Right atrium auricular region (tissue), 2 donors: ENCODE measurements around the gene OR51E2. TPM values are rescaled to one million over a fixed set of nuclear protein-coding genes. Genes with fewer than 3 reads are reported as not detected.

Experiments used
- DNase-seq: peaks from one replicate; pipeline ENCODE4 v3.0.0-alpha.2; 2019; ENCODE audit warnings: low spot score
- H3K27ac ChIP-seq, 2 donors: fragments of 200-600 bp; sonication (generic); 1 replicate in 1 of 2; 2 replicates in 1 of 2; pipeline ENCODE4 v1.5.1; 2016 to 2019
- H3K27me3 ChIP-seq, 2 donors: fragments of 200-600 bp; sonication (generic); one replicate each; pipeline versions ENCODE4 v1.5.1 to v1.6.0; 2017 to 2019
- H3K36me3 ChIP-seq: fragments of 200-600 bp; sonication (generic); one replicate; pipeline ENCODE4 v1.5.1; 2016
- H3K4me1 ChIP-seq, 2 donors: fragments of 200-600 bp; sonication (generic); one replicate each; pipeline versions ENCODE4 v1.5.1 to v1.6.0; 2017 to 2019
- H3K4me3 ChIP-seq, 2 donors: fragments of 200-600 bp; sonication (generic); 1 replicate in 1 of 2; 2 replicates in 1 of 2; pipeline ENCODE4 v1.5.1; 2017 to 2019; ENCODE audit warnings: mild to moderate bottlenecking in 1 of 2, moderate library complexity in 1 of 2
- H3K9me3 ChIP-seq, 2 donors: fragments of 200-600 bp; sonication (generic); one replicate each; pipeline ENCODE4 v1.5.1; 2019
- total RNA-seq, 2 donors: library from RNA; depleted of rRNA; stranded (reverse); fragments of >200 nt; gene quantifications; one replicate each; pipeline ENCODE4 v1.1.0, GENCODE V29; 2016
- TF ChIP-seq, protein P1 (sequence below), 2 donors: fragments of 200-600 bp; sonication (generic); IDR thresholded peaks; one replicate each; pipeline ENCODE4 v1.5.1; 2019; ENCODE audit warnings: antibody characterized with exemption in 2 of 2

Gene OR51E2
- total RNA-seq, 2 donors from 2014 or later = 0.15 TPM; not detected in 1

DNA sequence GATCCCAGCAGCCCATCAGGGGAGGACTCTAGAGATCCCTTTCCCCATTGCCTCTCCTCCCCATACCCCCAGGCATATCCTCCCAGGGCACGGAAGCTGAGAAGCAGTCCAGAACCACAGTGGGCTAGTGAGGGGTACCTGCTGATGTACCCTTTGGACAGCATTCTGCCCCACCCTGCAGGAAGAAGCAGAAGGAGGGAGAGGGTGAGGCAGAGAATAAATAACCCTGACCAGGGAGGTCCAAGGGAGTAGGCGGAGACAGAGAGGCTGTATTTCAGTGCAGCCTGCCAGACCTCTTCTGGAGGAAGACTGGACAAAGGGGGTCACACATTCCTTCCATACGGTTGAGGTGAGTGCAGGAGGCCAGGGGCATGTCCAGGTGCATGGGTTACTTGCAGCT is 54.0 kb downstream of the OR51E2 start, which contains the start of gene OR51E1:
Gene OR51E1, plus strand, starts transcription at position 301 of the 400 bp plus-strand sequence. CDS start 8,545 bp downstream, outside the sequence.
- TF ChIP-seq, protein P1, sequence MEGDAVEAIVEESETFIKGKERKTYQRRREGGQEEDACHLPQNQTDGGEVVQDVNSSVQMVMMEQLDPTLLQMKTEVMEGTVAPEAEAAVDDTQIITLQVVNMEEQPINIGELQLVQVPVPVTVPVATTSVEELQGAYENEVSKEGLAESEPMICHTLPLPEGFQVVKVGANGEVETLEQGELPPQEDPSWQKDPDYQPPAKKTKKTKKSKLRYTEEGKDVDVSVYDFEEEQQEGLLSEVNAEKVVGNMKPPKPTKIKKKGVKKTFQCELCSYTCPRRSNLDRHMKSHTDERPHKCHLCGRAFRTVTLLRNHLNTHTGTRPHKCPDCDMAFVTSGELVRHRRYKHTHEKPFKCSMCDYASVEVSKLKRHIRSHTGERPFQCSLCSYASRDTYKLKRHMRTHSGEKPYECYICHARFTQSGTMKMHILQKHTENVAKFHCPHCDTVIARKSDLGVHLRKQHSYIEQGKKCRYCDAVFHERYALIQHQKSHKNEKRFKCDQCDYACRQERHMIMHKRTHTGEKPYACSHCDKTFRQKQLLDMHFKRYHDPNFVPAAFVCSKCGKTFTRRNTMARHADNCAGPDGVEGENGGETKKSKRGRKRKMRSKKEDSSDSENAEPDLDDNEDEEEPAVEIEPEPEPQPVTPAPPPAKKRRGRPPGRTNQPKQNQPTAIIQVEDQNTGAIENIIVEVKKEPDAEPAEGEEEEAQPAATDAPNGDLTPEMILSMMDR (IDR thresholded peaks at IDR 0.05) = no peak
- H3K27ac ChIP-seq = peak within 1 kb of the TSS; percentile 40 to 42

DNA sequence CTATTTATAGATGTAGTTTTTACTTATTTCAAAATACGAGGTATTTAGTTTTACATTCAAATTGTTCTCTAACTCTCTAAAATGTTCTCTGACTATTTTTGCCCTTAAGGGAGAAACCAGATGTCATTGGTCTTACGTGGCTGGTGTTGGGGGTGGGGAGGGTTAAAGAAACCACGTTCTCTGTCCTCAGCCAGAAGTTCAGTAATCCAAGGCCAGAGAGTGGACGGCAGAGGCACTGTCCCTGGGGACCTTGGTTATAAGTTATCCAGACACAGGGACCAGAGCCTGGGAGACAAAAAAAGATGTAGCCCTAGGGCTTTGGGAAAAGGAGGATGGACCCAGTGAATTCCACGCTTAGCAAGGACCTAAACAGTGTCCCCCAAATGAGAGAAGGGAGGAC is 54.6 kb downstream of the OR51E2 start:
- Histone ChIP-seq H3K4me1 (peaks cover 0 to 49% of the 10 kb centered on the region in 2 donors), H3K9me3 (no peaks in the 10 kb centered on the region), H3K27me3 (no peaks in the 10 kb centered on the region), H3K27ac (peak overlapping the region; percentile 40 to 42), H3K36me3 (no peaks in the 10 kb centered on the region), H3K4me3 (no peak overlapping the region)
- TF ChIP-seq, protein P1 (IDR thresholded peaks at IDR 0.05) = no peak
- DNase-seq = no peak

More for the DNA sequence above, 54.0 kb downstream of the OR51E2 start, which contains the start of gene OR51E1:
- Histone ChIP-seq H3K4me1 (peaks cover 0 to 51% of the 10 kb centered on the region in 2 donors), H3K36me3 (no peaks in the 10 kb centered on the region), H3K27me3 (no peaks in the 10 kb centered on the region), H3K9me3 (no peaks in the 10 kb centered on the region), H3K4me3 (peak within 1 kb of the TSS in 1 of 2 donors; percentile 28)
- DNase-seq = no peak

DNA sequence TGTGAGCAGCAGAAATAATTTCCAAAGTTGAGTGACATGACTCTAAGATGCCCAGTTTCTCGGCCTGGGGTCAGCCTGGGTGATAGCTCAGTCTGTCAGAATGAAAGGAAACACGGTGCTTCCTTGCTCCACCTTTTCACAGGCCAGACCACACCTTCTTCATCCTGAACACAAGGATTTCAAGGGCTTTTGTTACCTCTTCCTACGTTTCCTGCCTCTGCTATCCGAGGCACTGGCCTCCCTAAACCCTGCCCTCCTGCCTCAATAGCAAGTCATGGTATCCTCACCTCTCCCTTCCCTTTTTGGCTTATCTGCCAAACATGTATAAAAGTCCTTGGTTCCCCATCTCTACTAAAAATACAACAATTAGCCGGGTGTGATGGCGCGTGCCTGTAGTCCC is 55.6 kb downstream of the OR51E2 start:
- Histone ChIP-seq H3K4me3 (no peak overlapping the region), H3K27ac (no peak overlapping the region), H3K9me3 (no peaks in the 10 kb centered on the region), H3K27me3 (no peaks in the 10 kb centered on the region), H3K4me1 (peaks cover 0 to 44% of the 10 kb centered on the region in 2 donors), H3K36me3 (no peaks in the 10 kb centered on the region)
- DNase-seq = no peak
- TF ChIP-seq, protein P1 (IDR thresholded peaks at IDR 0.05) = no peak

DNA sequence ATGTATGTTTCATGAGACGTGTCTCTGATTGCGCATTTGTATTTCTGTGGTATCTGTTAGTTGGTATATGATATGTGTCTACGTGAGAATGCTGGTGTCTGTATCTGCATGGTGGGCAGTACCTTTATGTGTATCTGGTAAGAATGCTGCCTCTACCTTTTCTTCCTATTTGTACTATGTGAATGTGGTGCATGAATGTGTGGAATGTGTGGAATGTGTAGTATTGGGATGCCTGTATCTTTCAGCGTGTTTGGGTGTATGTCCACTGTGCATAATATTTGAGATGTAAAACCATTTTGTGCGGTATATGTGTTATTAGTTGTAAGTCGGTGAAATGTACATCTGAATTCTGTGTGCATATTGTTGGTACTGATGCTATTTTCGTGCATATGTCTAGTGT is 56.2 kb downstream of the OR51E2 start:
- no peak overlapping the region for H3K27ac ChIP-seq
- H3K9me3 ChIP-seq = no peaks in the 10 kb centered on the region
- no peaks in the 10 kb centered on the region for H3K27me3 ChIP-seq
- H3K4me1 ChIP-seq = peaks cover 0 to 44% of the 10 kb centered on the region in 2 donors
- no peaks in the 10 kb centered on the region for H3K36me3 ChIP-seq
- no peak overlapping the region for H3K4me3 ChIP-seq
- DNase-seq = no peak
- TF ChIP-seq, protein P1 (IDR thresholded peaks at IDR 0.05) = no peak

DNA sequence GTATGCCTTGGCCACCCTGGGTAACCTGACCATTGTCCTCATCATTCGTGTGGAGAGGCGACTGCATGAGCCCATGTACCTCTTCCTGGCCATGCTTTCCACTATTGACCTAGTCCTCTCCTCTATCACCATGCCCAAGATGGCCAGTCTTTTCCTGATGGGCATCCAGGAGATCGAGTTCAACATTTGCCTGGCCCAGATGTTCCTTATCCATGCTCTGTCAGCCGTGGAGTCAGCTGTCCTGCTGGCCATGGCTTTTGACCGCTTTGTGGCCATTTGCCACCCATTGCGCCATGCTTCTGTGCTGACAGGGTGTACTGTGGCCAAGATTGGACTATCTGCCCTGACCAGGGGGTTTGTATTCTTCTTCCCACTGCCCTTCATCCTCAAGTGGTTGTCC is 57.7 kb downstream of the OR51E2 start:
- DNase-seq = no peak
- Histone ChIP-seq H3K4me3 (no peak overlapping the region), H3K27me3 (no peaks in the 10 kb centered on the region), H3K27ac (no peak overlapping the region), H3K9me3 (no peaks in the 10 kb centered on the region), H3K4me1 (peaks cover 0 to 30% of the 10 kb centered on the region in 2 donors), H3K36me3 (no peaks in the 10 kb centered on the region)
- TF ChIP-seq, protein P1 (IDR thresholded peaks at IDR 0.05) = no peak

DNA sequence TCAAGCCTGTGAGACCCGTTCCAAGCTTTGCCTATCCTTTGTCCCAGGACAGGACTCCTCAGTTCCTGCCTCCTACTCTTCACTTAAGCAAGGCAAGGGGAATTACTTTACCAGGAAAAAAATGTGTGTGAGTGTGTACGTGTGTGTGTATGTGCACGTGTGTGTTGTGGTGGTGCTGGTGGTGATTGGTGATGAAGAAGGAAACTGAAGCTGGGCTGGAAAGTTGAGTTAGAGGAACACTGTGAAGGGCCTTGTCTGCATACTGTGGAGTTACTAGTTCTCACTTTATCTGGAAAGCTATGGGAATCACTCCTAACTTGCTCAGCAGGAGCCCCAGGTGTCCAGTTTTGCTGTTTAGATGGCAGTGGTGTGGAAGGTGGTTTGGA is 60.0 kb downstream of the OR51E2 start:
- no peaks in the 10 kb centered on the region for H3K27me3 ChIP-seq
- TF ChIP-seq, protein P1 (IDR thresholded peaks at IDR 0.05) = no peak
- H3K36me3 ChIP-seq = no peaks in the 10 kb centered on the region
- H3K4me1 ChIP-seq = peaks cover 0 to 15% of the 10 kb centered on the region in 2 donors
- H3K27ac ChIP-seq = no peak overlapping the region
- no peaks in the 10 kb centered on the region for H3K9me3 ChIP-seq
- H3K4me3 ChIP-seq = no peak overlapping the region
- DNase-seq = no peak
